Testis (tissue), 3 donors: ENCODE results near the gene ITGA11. TPM values are rescaled to one million over a fixed set of nuclear protein-coding genes. Genes with fewer than 3 reads are reported as not detected.

ENCODE experiments used
- DNase-seq: peaks from one replicate; pipeline ENCODE4 v3.0.0-alpha.2; 2019
- H3K27ac ChIP-seq, 2 donors: fragments of 200-600 bp; sonication (generic); one replicate each; pipeline ENCODE4 v1.5.1; 2019
- H3K27me3 ChIP-seq: fragments of 200-600 bp; sonication (generic); one replicate; pipeline ENCODE4 v1.5.1; 2019
- H3K36me3 ChIP-seq: fragments of 200-600 bp; sonication (generic); one replicate; pipeline ENCODE4 v1.5.1; 2017; ENCODE audit warnings: low read depth; ENCODE audit errors: missing control alignments
- H3K4me1 ChIP-seq: fragments of 200-600 bp; sonication (generic); one replicate; pipeline ENCODE4 v1.5.1; 2019
- H3K4me3 ChIP-seq, 2 donors: fragments of 200-600 bp; sonication (generic); one replicate each; pipeline ENCODE4 v1.5.1; 2017 to 2019
- H3K9me3 ChIP-seq: fragments of 200-600 bp; sonication (generic); one replicate; pipeline ENCODE4 v1.5.1; 2017
- CTCF ChIP-seq, 3 experiments: fragments of 450-650 bp in 2 of 3; fragments of 200-600 bp in 1 of 3; sonication (generic) in 1 of 3; IDR thresholded peaks; one replicate each; pipeline ENCODE4 v1.5.1; 2016 to 2019; ENCODE audit warnings: antibody characterized with exemption in 3 of 3, mild to moderate bottlenecking in 2 of 3, moderate library complexity in 1 of 3
- POLR2A ChIP-seq: fragments of 450-650 bp; IDR thresholded peaks from one replicate; pipeline ENCODE4 v1.6.1; 2017; ENCODE audit warnings: antibody characterized with exemption, mild to moderate bottlenecking, moderate library complexity
- WGBS, 2 donors: methylation state at CpG; one replicate each; pipeline ENCODE4 v1.1.5; 2018; 5-methylcytosine and 5-hydroxymethylcytosine counted together
- intact Hi-C: fragments of 100-400 bp; cut with DNase I; formaldehyde crosslinking; loops from one replicate; pipeline ENCODE4 v1.15.1; 2023; ENCODE audit warnings: low total_unique reads
- polyA plus RNA-seq: library from polyadenylated mRNA; stranded (reverse); fragments of 350-450 nt; fragmentation: Illumina TruSeq; extraction: RNeasy Lipid Tissue Mini Kit (QIAGEN cat#74804); gene quantifications from one replicate; pipeline ENCODE4 v1.2.3, GENCODE V29; 2014; ENCODE audit warnings: low read depth, low replicate concordance; ENCODE audit not compliant: insufficient read depth
- total RNA-seq, 2 donors: library from RNA; depleted of rRNA; stranded (reverse); fragments of >200 nt; gene quantifications; one replicate each; pipeline ENCODE4 v1.2.3, GENCODE V29; 2016

Gene ITGA11
- total and polyA plus RNA-seq, 3 donors from 2014 or later: 4.3 to 6.6 (median 5.6) TPM

- Histone ChIP-seq H3K9me3 (no peaks in the 10 kb centered on the region), H3K27ac (no peak overlapping the region), H3K36me3 (no peaks in the 10 kb centered on the region), H3K4me1 (no peaks in the 10 kb centered on the region), H3K4me3 (no peak overlapping the region), H3K27me3 (no peaks in the 10 kb centered on the region)
- no peak for DNase-seq
- TF ChIP-seq POLR2A: no peak
- TF ChIP-seq CTCF (IDR thresholded peaks at IDR 0.05): no peak
- intact Hi-C loops: no loop called here
- WGBS, 2 donors: 38 to 80% methylated on average over 2 to 6 of the region's 6 CpGs
These were observed 17.4 kb upstream of the ITGA11 start for GRCh38 chr15:68449389-68449788.

GRCh38 chr15:68447976-68448755 lies 16.2 kb upstream of the ITGA11 start:
- Histone ChIP-seq H3K4me3 (no peak overlapping the region), H3K27me3 (no peaks in the 10 kb centered on the region), H3K27ac (no peak overlapping the region), H3K9me3 (no peaks in the 10 kb centered on the region), H3K4me1 (no peaks in the 10 kb centered on the region), H3K36me3 (no peaks in the 10 kb centered on the region)
- intact Hi-C loops: no loop called here
- WGBS, 2 donors: 39 to 40% methylated on average over 2 of the region's 2 CpGs
- TF ChIP-seq POLR2A (no peak), CTCF (IDR thresholded peaks at IDR 0.05) (no peak)
- DNase-seq: no peak

- no peaks in the 10 kb centered on the region for H3K4me1 ChIP-seq
- no peaks in the 10 kb centered on the region for H3K27me3 ChIP-seq
- no peak overlapping the region for H3K27ac ChIP-seq
- TF ChIP-seq POLR2A (no peak), CTCF (IDR thresholded peaks at IDR 0.05) (no peak)
- no peaks in the 10 kb centered on the region for H3K36me3 ChIP-seq
- H3K4me3 ChIP-seq: no peak overlapping the region
- no peak for DNase-seq
- intact Hi-C loops: no loop called here
- no peaks in the 10 kb centered on the region for H3K9me3 ChIP-seq
- 88 to 93% methylated on average over 3 of the region's 3 CpGs for WGBS, 2 donors
These were observed 15.2 kb upstream of the ITGA11 start for GRCh38 chr15:68447209-68447608.

- no peaks in the 10 kb centered on the region for H3K9me3 ChIP-seq
- WGBS, 2 donors: 90 to 97% methylated on average over 2 of the region's 2 CpGs
- intact Hi-C loops: no loop called here
These were observed 13.4 kb upstream of the ITGA11 start for GRCh38 chr15:68445351-68445750.

More at GRCh38 chr15:68445351-68445750, 13.4 kb upstream of the ITGA11 start:
- TF ChIP-seq POLR2A (no peak), CTCF (IDR thresholded peaks at IDR 0.05) (no peak)
- no peak for DNase-seq
- H3K27me3 ChIP-seq: no peaks in the 10 kb centered on the region
- H3K36me3 ChIP-seq: no peaks in the 10 kb centered on the region
- H3K27ac ChIP-seq: no peak overlapping the region
- H3K4me3 ChIP-seq: no peak overlapping the region
- H3K4me1 ChIP-seq: no peaks in the 10 kb centered on the region
